MM.1S (cell line): ENCODE measurements around the gene HECW1.

Source experiments
- DNase-seq: peaks from one replicate; pipeline ENCODE4 v3.0.0-alpha.2; 2015
- H2AFZ ChIP-seq: fragments of 300-600 bp; sonication (generic); 2 replicates; pipeline ENCODE4 v1.6.0; 2016; ENCODE audit warnings: antibody characterized with exemption, low read length
- H3F3A ChIP-seq: fragments of 300-600 bp; sonication (generic); 2 replicates; pipeline ENCODE4 v1.6.1; 2016; ENCODE audit warnings: mild to moderate bottlenecking, antibody characterized with exemption, low read length, moderate library complexity, mixed read lengths; ENCODE audit not compliant: insufficient read depth
- H3K27ac ChIP-seq: fragments of 300-600 bp; sonication (generic); 2 replicates; pipeline ENCODE4 v1.5.1; 2016; ENCODE audit warnings: mild to moderate bottlenecking, low read length
- H3K27me3 ChIP-seq: fragments of 300-600 bp; sonication (generic); replicated peaks from 2 replicates; pipeline ENCODE4 v1.6.0; 2016; ENCODE audit warnings: low read length; ENCODE audit not compliant: insufficient read depth
- H3K36me3 ChIP-seq: fragments of 300-600 bp; sonication (generic); replicated peaks from 2 replicates; pipeline ENCODE4 v1.6.1; 2016; ENCODE audit warnings: mild to moderate bottlenecking, low read length, mixed read lengths; ENCODE audit not compliant: insufficient read depth
- H3K4me1 ChIP-seq: fragments of 300-600 bp; sonication (generic); 2 replicates; pipeline ENCODE4 v1.6.1; 2016; ENCODE audit warnings: low read length, mixed read lengths
- H3K4me2 ChIP-seq: fragments of 300-600 bp; sonication (generic); 2 replicates; pipeline ENCODE4 v1.6.0; 2016; ENCODE audit warnings: low read depth, low read length
- H3K4me3 ChIP-seq: fragments of 300-600 bp; sonication (generic); 2 replicates; pipeline ENCODE4 v1.5.1; 2016; ENCODE audit warnings: low read length, mixed read lengths
- H3K79me2 ChIP-seq: fragments of 300-600 bp; sonication (generic); 2 replicates; pipeline ENCODE4 v1.6.1; 2016; ENCODE audit warnings: mixed run types, low read length, mixed read lengths
- H3K9ac ChIP-seq: fragments of 300-600 bp; sonication (generic); 2 replicates; pipeline ENCODE4 v1.6.1; 2016; ENCODE audit warnings: low read length, mixed read lengths
- H3K9me2 ChIP-seq: fragments of 300-600 bp; sonication (generic); replicated peaks from 2 replicates; pipeline ENCODE4 v1.6.1; 2016; ENCODE audit warnings: mild to moderate bottlenecking, low read length, mixed read lengths; ENCODE audit not compliant: insufficient read depth
- H3K9me3 ChIP-seq: fragments of 300-600 bp; sonication (generic); replicated peaks from 2 replicates; pipeline ENCODE4 v1.6.1; 2016; ENCODE audit warnings: mild to moderate bottlenecking, low read length, mixed read lengths; ENCODE audit not compliant: insufficient read depth
- H4K20me1 ChIP-seq: fragments of 300-600 bp; sonication (generic); 2 replicates; pipeline ENCODE4 v1.6.1; 2016; ENCODE audit warnings: mild to moderate bottlenecking, low read length, moderate library complexity, mixed read lengths; ENCODE audit not compliant: insufficient read depth
- CTCF ChIP-seq: fragments of 300-600 bp; sonication (generic); IDR thresholded peaks from 2 replicates; pipeline ENCODE4 v1.5.1; 2016; ENCODE audit warnings: antibody characterized with exemption, low read length, mixed read lengths
- EZH2 ChIP-seq: fragments of 300-600 bp; sonication (generic); optimal IDR thresholded peaks from 2 replicates; pipeline ENCODE3; 2017; ENCODE audit warnings: low read depth, mild to moderate bottlenecking, antibody characterized with exemption, low read length, mixed read lengths
- EZH2phosphoT487 ChIP-seq: fragments of 300-600 bp; sonication (generic); IDR thresholded peaks from 2 replicates; pipeline ENCODE4 v1.6.1; 2018; ENCODE audit warnings: antibody characterized with exemption, low read length

Gene HECW1

DNA sequence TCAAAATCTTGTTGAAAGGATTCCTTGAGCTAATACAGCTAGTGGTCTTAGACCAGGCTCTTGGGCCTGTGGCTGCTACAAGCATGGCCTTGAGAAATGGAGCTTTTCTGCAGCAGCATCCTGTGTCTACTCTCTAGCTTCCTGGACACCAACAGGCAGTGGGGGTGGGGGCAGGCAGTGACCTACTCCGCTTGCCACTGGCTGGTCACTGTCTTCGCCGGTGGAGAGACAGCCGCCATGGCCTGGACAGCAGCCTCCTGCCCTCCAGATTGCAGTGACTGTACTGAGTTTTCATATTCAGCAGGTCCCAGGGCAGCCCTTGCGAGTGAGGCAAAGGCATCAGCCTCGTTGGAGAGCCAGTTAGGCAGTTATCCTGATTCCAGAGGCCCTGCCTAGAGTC is 204.6 kb downstream of the HECW1 start:
- Histone ChIP-seq H3K4me3 (no peak overlapping the region), H3K36me3 (no peaks in the 10 kb centered on the region), H3K9me3 (no peaks in the 10 kb centered on the region), H3F3A (no peaks in the 10 kb centered on the region), H3K27me3 (no peaks in the 10 kb centered on the region), H3K9me2 (no peaks in the 10 kb centered on the region), H3K4me2 (no peak overlapping the region), H3K4me1 (no peaks in the 10 kb centered on the region), H4K20me1 (no peaks in the 10 kb centered on the region), H3K79me2 (no peaks in the 10 kb centered on the region), H2AFZ (no peak overlapping the region), H3K9ac (no peak overlapping the region), H3K27ac (no peak overlapping the region)
- TF ChIP-seq CTCF (no peak), EZH2phosphoT487 (no peak), EZH2 (no peak)
- no peak for DNase-seq

- no peaks in the 10 kb centered on the region for H3K9me3 ChIP-seq
- no peaks in the 10 kb centered on the region for H3K79me2 ChIP-seq
- no peaks in the 10 kb centered on the region for H3K36me3 ChIP-seq
- H3K4me1 ChIP-seq: no peaks in the 10 kb centered on the region
- TF ChIP-seq EZH2phosphoT487 (no peak), CTCF (no peak), EZH2 (no peak)
- H3K4me3 ChIP-seq: no peak overlapping the region
- no peaks in the 10 kb centered on the region for H4K20me1 ChIP-seq
- H3K27ac ChIP-seq: no peak overlapping the region
- no peaks in the 10 kb centered on the region for H3F3A ChIP-seq
- no peak overlapping the region for H3K9ac ChIP-seq
- DNase-seq: no peak
- no peak overlapping the region for H3K4me2 ChIP-seq
- H3K27me3 ChIP-seq: no peaks in the 10 kb centered on the region
- H3K9me2 ChIP-seq: no peaks in the 10 kb centered on the region
- H2AFZ ChIP-seq: no peak overlapping the region
Observed at GRCh38 chr7:43318188-43318770, 205.8 kb downstream of the HECW1 start.

DNA sequence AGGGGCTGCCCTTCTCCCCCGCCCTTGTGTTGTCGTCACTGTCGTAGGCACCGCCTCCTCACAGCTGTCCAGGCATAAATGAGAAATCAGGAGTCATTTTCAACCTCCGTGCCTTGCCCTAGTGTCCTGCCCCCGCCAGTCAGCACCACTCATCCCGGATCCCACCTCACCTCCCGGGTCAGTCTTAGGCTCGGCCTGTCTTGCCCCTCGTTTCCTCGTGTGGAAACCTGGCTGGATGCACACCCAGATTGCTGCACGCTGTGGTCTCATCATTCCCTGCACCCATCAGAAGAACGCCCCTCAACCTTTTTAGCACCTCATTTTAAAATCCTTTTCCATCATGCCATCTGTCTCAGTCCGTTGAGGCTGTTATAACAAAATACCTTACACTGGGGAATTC is 213.1 kb downstream of the HECW1 start:
- TF ChIP-seq EZH2 (no peak), CTCF (no peak), EZH2phosphoT487 (no peak)
- H2AFZ ChIP-seq: no peak overlapping the region

More for the DNA sequence above, 213.1 kb downstream of the HECW1 start:
- Histone ChIP-seq H4K20me1 (no peaks in the 10 kb centered on the region), H3K27me3 (no peaks in the 10 kb centered on the region), H3K79me2 (no peaks in the 10 kb centered on the region), H3K4me3 (no peak overlapping the region), H3K36me3 (no peaks in the 10 kb centered on the region), H3K27ac (no peak overlapping the region), H3K4me1 (no peaks in the 10 kb centered on the region), H3K4me2 (no peak overlapping the region), H3K9me2 (no peaks in the 10 kb centered on the region), H3K9ac (no peak overlapping the region), H3K9me3 (no peaks in the 10 kb centered on the region), H3F3A (no peaks in the 10 kb centered on the region)
- no peak for DNase-seq
